GM12874 (cell line): ENCODE data around the gene SLC7A6.

Experiments used
- CTCF ChIP-seq: IDR thresholded peaks from 2 replicates; pipeline ENCODE4 v1.5.1; 2011; ENCODE audit warnings: low read depth, mild to moderate bottlenecking, control low read depth, low read length, moderate library complexity; ENCODE audit not compliant: insufficient read depth

SLC7A6 gene

GRCh38 chr16:68310437-68310773, 46.1 kb downstream of the SLC7A6 start:
- no peak for TF ChIP-seq CTCF

GRCh38 chr16:68310774-68311511, 46.6 kb downstream of the SLC7A6 start, which contains the start of the genes PRMT7 and SLC7A6OS:
Gene PRMT7, plus strand, starts transcription at chr16:68311019. Its CDS starts 4,961 bp downstream, at chr16:68315980.
Gene SLC7A6OS, minus strand, starts transcription at chr16:68310946. Its CDS starts 20 bp downstream, at chr16:68310926.
- 0 out of 2 replicates have a peak, but pooled peaks have one; percentile 11 for TF ChIP-seq CTCF

GRCh38 chr16:68313116-68313515, 48.8 kb downstream of the SLC7A6 start:
- TF ChIP-seq CTCF: no peak

GRCh38 chr16:68319185-68319908, 55.0 kb downstream of the SLC7A6 start:
- TF ChIP-seq CTCF: no peak

- no peak for TF ChIP-seq CTCF
Measured at GRCh38 chr16:68324336-68324735, 60.0 kb downstream of the SLC7A6 start.

GRCh38 chr16:68324780-68325357, 60.5 kb downstream of the SLC7A6 start:
- TF ChIP-seq CTCF: no peak

- peak; percentile 88 for TF ChIP-seq CTCF
Measured at GRCh38 chr16:68328151-68328859, 64.0 kb downstream of the SLC7A6 start.
